DMS79 treated with DMSO at 0.1 percent for 48 hours (cell line): ENCODE results near the gene CPM.

ENCODE experiments used
- DNase-seq: peaks from one replicate; lab custom pipeline; 2025; lab: John Stamatoyannopoulos, UW

CPM gene

DNA sequence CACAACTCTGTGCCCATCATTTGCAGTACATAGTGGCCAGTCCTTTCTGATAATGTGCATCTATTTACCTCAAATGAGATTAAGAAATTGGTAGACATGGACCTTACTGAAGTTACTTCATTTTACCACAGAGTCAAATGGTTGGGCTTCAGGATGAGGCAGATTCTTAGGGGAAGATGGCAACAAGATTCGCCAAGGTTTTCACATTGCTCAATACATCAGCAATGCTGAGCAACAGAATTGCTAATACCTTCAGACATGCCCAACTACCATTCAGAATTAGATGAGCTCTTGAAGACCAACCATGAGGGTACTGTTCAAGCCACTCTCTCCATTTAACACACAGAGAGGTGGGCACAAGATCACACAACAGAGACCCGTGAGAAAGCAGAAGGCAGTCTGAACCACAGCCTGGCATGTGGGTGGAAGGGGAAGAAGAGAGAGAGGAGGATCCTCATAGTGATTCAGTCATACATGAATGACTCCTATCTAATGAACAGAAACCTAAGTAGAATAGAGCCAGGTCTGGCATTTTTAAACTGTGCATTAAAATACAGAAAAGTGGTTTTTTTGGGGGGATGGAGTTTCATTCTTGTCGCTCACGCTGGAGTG, 28.5 kb downstream of the CPM start:
- no peak for DNase-seq

DNA sequence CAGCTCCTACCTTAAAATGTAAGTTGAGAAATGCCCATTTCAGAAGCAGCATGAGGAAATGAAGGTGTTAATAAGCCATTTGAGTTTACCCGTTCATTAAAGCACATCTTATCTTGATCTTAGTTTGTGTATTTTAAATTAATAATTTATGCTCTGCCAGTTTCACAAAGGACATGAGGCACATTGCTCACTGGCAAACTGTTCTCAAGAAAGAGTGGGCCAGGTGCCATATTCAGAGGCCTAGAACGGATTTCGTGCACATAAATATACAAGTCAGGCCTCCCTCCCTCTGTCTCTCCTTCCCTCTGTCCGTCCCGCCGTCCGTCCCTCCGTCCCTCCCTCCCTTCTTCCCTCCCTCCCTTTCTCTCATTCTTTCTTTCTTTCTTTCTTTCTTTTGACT, 29.5 kb downstream of the CPM start:
- no peak for DNase-seq

DNA sequence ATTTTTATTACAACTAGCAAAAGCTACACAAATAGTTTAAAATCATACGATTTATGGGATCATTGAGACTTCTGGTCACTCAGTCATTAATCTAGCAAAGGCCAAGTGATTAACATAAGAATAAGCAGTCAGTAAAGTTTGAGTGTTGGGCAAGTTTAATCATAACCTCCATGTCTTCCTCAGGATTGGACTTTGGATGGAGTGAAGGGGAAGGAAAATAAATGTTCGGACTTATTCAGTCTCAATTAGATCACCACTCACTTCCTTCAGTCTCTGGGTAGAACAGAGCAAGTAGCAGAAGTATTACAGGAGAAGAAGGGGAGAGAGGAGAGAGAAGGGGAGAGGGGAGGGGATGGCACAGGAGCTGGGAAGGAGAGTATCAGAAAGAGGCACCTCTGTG, 31.4 kb downstream of the CPM start:
- no peak for DNase-seq

DNA sequence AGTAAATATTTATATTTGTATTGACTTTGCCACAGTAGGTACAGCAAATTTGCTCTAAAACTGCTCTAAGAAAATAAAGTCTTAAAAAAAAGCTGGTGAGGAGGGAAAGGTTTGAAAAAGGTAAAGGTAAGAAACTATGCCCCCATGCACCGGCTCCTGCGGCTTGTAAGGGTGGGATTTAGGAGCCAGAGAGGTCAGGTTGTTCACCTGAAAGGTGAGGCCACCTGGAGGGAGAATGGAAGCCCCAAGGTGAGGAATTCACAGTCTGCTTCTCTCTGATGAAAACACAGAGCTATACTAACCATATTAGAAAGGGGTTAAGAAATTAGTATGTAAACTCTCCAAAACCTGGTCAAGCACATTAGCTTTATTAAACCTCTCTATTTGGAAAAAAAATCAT, 31.8 kb downstream of the CPM start:
- no peak for DNase-seq

DNA sequence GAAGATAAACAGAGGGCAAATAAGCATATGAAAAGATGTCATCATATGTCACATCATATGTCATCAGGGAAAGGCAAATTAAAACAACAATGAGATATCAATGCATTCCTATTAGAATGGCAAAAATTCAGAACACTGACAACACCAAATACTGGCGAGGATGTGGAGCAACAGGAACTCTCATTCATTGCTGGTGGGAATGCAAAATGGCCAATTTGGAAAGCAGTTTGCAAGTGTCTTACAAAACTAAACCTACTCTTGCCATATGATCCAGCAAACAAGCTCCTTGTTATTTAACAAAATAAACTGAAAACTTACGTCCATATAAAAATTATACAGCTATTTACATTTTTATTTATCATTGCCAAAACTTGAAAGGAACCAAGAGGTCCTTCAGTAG, 32.7 kb downstream of the CPM start:
- no peak for DNase-seq

DNA sequence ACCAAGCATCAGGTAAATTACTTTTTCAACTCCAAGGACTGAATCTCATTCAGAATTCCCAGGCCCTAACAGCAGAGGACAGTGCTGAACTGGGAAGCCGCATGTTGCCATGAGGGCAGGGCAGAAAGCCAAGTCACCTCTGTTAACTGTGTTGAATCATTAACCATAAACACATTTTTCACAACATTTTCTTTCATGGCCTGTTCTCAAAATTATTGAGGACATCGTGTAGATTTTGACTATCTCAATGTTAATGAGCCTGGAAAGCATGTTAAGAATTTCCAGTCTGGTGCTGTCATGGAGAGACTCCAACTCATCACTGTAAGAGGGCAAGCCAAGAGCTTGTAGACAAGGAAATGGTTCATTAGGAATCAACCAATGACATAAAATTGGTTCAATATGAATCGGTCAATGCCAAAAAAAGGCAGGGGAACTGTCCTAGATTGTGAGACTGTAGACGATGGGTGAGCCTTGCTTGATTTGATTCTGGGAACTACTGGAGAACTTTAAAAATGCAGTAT, 33.7 kb downstream of the CPM start:
- DNase-seq, result no peak

DNA sequence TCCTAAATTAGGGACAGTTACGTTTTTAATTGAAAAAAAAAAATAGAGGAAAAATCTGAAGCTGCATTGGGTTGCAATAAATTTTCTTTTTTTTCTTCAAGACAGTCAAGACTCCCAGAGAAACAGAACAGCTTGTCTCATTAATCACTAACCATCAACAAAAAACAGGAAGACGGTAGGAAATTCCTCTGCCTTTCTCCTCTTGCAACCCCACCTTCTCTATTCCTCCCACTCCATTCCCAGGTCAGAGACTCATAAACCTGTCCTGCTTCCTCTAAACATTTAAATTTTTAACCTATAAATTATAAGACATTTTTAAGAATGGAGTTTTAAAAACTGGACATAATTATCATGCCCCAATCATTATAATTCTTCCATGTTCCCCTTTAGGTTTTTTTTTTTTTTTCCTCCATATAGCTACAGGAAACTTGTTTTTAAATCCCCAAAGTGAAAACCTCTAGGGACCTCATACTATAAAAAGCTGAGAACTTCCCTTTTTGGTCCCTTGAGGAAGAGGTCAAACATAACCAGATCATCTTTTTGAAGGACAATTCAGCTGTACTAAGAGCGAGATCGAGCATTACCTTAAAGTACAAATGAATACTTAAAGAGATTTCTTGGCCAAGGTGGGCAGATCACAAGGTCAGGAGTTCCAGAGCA, 36.0 kb downstream of the CPM start:
- DNase-seq, result no peak

DNA sequence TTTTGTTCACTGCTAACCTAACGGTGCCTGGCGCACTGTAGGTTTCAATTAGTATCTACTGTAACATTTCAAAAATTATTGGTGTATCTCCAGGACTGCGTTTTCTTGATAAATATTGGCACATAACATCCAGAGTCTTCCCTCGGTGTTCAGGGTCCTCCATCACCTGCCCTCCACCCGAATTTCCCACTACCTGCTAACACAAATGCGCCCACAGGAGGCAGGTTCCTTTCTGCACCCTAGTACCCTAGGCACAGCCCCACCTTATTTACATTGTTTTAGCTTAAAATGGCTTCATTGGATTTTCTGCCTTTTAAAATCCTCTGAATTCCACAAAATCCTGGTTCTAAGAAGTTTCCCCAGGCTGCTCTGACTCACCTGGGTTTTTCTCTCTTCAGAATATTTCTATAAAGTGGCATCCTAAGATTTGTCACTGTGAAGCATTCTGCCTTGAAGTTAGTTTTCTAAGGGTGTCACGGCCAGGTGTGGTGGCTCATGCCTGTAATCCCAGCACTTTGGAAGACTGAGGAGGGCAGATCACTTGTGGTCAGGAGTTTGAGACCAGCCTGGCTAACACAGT, 38.6 kb downstream of the CPM start:
- DNase-seq, result no peak

DNA sequence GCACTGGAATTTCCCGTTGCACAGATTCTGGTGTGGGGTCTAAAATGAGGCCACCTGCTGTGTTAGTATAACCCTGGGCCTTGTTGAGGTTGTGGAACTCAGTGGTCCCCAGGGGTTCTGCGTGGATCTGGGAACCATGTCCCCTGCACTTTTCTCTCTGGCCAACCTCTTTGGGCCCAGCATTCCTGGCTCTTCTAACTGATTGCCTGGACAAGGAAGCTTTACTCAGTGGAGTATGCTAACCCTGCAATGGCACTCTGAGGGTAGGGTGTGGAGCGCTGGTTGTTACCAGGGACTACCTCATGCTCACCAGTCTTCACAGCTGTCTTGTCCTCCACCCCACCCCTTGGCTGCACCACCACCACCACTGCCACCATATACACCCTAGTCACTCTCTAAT, 39.2 kb downstream of the CPM start:
- DNase-seq, result no peak

DNA sequence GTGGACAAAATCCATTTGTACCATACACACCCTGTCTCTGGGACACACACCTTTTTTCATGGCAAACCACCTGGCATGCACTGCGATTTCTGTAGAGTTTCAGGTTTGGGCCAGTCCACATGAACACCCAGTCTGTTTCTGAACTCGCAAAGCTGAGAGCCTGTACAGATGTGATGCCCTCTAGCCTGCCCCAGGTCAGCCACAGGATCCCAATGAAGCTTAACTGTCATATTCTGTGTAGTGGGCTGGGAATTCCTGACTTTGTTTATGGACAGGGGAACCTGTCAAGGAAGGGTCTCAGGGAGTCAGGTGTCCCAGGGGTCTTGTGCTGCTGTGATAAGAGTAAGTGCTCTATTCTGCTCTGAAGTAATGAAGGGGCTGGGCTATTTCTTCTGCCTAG, 39.8 kb downstream of the CPM start:
- no peak for DNase-seq

DNA sequence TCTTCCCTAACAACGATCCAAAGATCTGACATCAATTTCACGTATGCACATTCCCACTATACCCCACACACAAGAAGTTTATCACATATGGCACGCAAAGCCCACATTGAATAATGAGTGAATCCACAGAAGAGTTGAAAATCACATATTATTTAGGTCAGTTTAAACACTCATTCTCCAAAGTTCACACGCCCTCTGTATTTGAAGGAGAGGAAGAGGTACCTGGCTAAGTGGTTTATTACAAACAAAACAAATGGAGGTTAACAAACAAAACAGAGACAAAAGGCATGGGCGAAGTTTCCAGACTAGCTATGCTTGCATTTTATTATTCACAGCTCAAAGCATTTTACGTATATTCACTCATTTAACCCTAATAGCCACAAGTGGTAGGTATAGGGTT, 41.8 kb downstream of the CPM start:
- DNase-seq, result no peak

DNA sequence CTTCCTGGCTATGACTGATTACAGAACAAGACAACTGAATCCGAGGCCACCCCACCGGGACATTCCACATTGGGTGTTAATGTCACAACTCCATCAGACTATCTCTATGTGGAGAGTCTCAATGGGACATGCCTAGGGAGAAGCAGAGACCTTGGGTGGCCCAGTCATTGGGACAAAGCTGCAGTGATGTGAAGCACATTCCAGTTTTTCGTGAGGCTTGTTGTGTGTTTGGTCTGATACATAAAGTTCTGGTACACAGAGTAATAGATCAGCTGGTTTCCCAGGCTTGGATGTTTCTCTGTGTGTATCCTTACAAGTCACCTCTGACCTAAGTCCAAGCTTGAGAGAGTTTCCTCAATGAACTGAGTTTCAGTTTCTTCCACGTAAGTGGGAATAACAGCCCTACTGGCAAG, 42.3 kb downstream of the CPM start:
- DNase-seq, result no peak

DNA sequence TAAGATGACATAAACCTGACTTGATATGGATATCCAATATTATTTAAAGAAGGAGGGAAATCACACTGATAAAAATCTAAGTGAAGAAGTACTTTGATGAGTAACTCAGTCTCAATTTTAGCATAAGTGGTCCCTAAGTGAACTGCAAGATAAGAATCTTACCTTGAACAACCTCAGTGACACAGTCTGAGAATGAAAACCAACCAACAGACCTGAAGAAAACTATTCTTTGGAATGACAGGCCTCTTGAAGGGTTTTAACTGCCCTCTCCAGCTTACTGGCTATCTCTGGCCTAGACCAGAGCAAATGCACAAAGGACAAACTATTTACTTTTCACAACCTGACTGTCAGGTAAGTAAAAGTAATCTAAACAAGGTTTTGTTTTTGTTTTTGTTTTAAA, 44.7 kb downstream of the CPM start:
- DNase-seq, result no peak

DNA sequence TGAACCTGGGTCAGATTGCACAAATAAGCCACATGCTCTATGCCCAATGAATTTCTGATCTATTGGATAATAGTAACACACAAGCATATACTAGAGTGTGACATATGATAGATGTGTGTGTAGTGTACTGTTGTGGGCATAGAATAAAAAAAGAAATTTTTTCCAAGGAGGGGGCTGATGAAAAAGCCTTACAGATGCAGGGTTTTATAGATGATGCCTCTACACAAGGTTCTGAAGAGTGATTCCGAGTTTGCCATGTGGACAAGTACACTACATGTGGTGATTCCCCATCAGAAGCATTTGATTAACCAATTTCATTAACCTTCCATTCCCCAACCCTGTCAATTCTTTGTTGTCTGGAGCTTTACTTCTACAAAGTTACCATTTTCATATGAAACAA, 45.3 kb downstream of the CPM start:
- no peak for DNase-seq

DNA sequence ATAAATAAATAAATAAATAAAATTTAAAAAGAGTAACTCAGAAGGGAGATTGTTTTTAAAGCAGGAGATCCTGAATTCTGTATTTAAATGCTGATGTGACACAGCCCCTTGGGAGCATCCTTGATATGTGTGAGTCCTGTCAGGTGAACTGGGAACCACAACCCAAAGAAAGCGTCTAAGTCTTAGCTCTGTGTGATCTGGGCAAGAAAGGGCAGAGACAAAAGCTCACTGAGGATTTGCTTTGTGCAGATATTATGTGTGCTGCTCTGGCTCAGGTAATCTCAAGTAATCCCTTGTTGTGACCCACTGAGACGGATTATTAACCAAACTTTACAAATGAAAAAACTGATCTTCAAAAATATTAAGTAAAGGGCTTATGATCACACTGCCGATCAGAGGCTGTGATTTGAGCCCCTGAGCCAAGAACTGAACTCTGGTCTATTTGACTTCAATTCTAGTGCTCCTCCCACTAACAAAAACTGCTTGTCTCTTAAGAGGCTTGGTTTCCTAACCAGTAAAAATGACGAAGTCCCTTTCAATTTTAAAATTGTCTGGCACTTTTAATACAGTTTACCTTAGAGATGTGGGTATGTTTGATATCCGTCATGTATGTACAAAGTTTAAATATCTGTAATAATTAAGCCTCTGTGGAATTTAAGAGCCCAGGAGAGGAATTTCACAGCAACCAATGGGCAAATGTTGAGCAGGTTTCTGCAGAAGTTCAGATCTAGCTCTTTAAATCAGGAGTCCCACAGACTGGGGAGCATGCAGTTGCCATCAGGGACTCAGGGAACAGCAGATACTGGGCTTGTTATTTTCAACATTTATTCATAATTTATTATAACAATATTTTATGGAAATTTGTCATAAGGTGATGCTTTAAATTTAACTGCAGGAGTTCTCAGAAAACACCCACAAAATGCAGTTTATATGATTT, 46.1 kb downstream of the CPM start:
- no peak for DNase-seq

DNA sequence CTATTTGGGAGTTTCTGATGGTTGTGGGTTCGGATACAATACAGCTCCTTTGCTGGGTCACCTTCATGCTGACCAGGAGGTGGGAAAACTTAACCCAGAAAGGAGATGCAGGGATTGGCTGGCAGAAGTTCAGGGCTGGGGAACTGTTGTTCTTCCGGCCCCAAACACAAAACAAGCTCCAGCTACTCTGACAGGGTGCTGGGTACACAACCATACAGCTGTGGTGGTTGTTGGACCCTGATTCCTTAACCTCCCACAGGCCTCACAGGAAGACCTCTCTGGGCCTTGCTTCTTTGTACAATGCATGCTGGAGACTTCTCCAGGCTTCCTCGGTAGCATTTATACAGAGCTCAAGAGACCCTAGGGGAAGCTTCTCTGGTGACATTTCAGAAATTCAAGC, 47.6 kb downstream of the CPM start:
- DNase-seq, result no peak

DNA sequence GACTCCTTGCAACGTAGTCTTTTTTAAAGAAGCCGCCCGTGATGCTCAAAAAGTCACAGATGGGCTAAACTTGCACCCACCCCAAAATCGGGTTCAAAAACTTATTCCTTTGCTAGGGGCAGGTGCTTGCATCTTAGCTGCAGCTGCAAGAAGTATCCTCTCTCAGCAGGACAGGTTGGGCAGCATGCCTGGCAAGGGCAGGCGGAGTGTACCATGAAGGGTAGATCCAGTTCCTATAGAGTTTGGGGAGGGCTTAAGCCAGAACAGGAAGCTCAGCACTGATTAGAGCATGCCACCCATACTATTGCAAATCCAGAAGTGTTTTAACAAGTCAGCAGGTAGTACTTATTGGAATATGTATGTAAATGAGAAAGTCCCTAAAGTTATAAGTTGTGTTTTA, 48.7 kb downstream of the CPM start:
- no peak for DNase-seq

DNA sequence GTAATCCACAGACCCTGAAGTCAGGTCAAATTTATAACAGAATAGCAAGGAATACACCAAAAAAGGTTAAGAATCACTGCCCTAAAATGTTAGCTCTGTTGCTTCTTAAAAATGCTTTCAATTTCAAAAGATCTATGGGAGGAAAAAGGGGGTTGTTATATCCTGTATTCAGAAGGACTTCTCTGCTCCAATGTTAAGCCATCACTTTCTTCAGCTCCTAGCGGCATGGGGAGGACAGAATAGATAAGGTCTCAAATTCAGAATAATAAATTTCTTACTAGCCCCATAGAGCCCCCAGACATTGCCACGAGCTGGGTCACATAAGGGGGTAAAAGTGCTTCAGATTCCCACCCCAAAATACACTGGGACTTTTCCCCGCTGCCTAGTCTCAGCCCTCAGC, 49.8 kb downstream of the CPM start:
- DNase-seq, result no peak

DNA sequence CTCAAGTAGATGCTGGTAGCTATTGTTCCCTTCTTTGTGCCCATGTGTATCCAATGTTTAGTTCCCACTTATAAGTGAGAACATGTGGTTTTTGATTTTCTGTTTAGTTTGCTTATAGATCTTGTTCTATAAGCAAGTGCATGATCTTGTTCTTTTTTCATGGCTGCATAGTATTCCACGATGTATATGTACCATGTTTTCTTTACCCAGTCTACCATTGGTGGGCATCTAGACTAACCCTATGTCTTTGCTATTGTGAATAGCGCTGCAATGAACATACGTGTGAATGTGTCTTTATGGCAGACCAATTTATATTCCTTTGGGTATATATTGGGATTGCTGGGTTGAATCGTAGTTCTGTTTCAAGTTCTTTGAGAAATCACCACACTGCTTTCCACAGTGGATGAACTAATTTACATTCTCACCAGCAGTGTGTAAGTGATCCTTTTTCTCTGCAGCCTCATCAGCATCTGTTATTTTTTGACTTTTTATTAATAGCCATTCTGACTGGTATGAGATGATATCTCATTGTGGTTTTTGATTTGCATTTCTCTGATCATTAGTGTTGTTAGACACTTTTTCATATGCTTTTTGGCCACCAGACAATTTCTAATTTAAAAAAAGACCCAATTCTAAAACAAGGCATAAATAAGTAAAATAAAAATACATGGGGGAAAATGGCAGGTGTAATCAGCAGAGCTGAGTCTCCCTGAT, 50.6 kb downstream of the CPM start:
- no peak for DNase-seq

DNA sequence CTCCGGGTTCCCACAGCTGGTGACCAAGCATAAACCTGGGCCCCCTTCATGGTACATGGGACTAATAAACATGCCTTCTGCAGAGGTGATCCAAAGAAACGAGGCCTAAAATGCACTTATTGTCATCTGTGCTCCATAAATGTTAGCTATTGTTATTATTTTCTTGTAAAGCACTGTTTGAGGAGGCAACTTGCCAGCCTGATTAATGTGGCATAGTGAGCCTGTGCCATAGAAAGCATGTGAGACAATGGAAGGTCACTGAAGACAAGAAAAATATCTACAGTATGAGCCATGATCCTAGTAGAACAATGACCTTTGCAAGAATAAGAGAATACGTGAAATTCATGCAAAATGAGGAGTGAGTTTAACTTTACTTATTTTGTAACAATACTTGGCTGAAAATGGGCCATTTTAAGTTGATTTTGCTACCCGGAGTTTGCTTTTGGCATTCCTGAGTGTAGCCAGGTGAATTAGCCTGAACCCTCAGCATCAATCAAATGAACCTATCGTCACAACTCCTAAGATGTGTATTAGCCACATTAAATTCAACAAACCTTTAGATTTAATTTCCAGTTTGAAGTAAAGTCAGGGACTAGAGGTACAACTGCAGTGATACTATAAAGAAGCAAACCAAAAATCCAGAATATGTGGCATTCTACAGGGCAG, 52.2 kb downstream of the CPM start:
- no peak for DNase-seq

DNA sequence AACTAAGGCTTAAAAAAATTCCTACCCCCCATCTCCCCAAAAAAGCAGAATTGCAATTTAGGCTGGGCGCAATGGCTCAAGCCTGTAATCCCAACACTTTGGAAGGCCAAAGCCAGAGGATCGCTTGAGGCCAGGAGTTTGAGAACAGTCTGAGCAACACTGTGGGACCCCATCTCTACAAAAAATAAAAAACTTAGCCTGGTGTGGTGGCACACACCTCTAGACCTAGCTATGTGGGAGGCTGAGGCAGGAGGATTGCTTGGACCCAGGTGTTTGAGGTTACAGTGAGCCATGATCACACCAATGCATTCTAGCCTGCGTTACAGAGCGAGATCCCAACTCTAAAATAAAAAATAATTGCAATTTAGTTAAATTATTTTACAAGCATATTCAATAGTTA, 54.1 kb downstream of the CPM start:
- DNase-seq, result no peak
